ENCODE results near the gene CD9. TPM values are rescaled to one million over a fixed set of nuclear protein-coding genes. Genes with fewer than 3 reads are reported as not detected.
"Not testable (repeated sequence)": the region's sequence is repeated elsewhere in the genome, so short reads cannot be mapped to it uniquely, and the experiment has no call there.

CD9 gene
- total RNA-seq = 1 to 10 TPM in 1 of 2 donors, under 1 TPM in 1; 0.76 to 1.6 TPM

GRCh38 chr12:6200256-6201212 lies at the start of gene CD9:
Gene CD9, plus strand, starts transcription at chr12:6200400. Its CDS starts 100 bp downstream, at chr12:6200500.
- Mint-ChIP-seq H3K4me3 (peak within 1 kb of the TSS; percentile 20), H3K9me3 (no peaks in the 10 kb centered on the region), H3K36me3 (ENCODE audit: low read depth) (no peaks in the 10 kb centered on the region), H3K27me3 (peaks cover 44% of the 10 kb centered on the region), H3K4me1 (peaks cover 9% of the 10 kb centered on the region), H3K27ac (no peak within 1 kb of the TSS)
- peak; percentile 15 for ATAC-seq (replicated peaks)

GRCh38 chr12:6154730-6155459 lies 45.3 kb upstream of the CD9 start:
- no peaks in the 10 kb centered on the region for H3K9me3 Mint-ChIP-seq
- ATAC-seq (replicated peaks) = no peak
- H3K27me3 Mint-ChIP-seq = peaks cover 8% of the 10 kb centered on the region
- no peaks in the 10 kb centered on the region for H3K4me1 Mint-ChIP-seq
- H3K27ac Mint-ChIP-seq = no peak overlapping the region
- no peaks in the 10 kb centered on the region for H3K36me3 Mint-ChIP-seq (ENCODE audit: low read depth)
- H3K4me3 Mint-ChIP-seq = no peak overlapping the region

GRCh38 chr12:6157482-6157881 lies 42.7 kb upstream of the CD9 start:
- no peak for ATAC-seq (replicated peaks)
- no peaks in the 10 kb centered on the region for H3K9me3 Mint-ChIP-seq
- H3K27ac Mint-ChIP-seq = no peak overlapping the region

GRCh38 chr12:6158255-6158654 lies 41.9 kb upstream of the CD9 start:
- Mint-ChIP-seq H3K27me3 (peaks cover 20% of the 10 kb centered on the region), H3K9me3 (no peaks in the 10 kb centered on the region), H3K4me3 (no peak overlapping the region), H3K4me1 (no peaks in the 10 kb centered on the region), H3K36me3 (ENCODE audit: low read depth) (no peaks in the 10 kb centered on the region), H3K27ac (no peak overlapping the region)
- ATAC-seq (replicated peaks) = no peak

More at GRCh38 chr12:6157482-6157881, 42.7 kb upstream of the CD9 start:
- H3K4me1 Mint-ChIP-seq = no peaks in the 10 kb centered on the region
- peaks cover 20% of the 10 kb centered on the region for H3K27me3 Mint-ChIP-seq
- H3K4me3 Mint-ChIP-seq = no peak overlapping the region
- H3K36me3 Mint-ChIP-seq (ENCODE audit: low read depth) = no peaks in the 10 kb centered on the region

- H3K27me3 Mint-ChIP-seq = peaks cover 20% of the 10 kb centered on the region
- no peak overlapping the region for H3K27ac Mint-ChIP-seq
Measured at GRCh38 chr12:6158749-6159148, 41.5 kb upstream of the CD9 start.

GRCh38 chr12:6159166-6160011 lies 40.8 kb upstream of the CD9 start:
- not testable (repeated sequence) for H3K9me3 Mint-ChIP-seq; H3K4me3 Mint-ChIP-seq; H3K36me3 Mint-ChIP-seq (ENCODE audit: low read depth); ATAC-seq (replicated peaks); H3K4me1 Mint-ChIP-seq; H3K27ac Mint-ChIP-seq
- H3K27me3 Mint-ChIP-seq = peaks cover 20% of the 10 kb centered on the region

More at GRCh38 chr12:6158749-6159148, 41.5 kb upstream of the CD9 start:
- H3K36me3 Mint-ChIP-seq (ENCODE audit: low read depth) = no peaks in the 10 kb centered on the region
- no peak for ATAC-seq (replicated peaks)
- H3K4me3 Mint-ChIP-seq = no peak overlapping the region
- no peaks in the 10 kb centered on the region for H3K4me1 Mint-ChIP-seq
- H3K9me3 Mint-ChIP-seq = no peaks in the 10 kb centered on the region

DNA sequence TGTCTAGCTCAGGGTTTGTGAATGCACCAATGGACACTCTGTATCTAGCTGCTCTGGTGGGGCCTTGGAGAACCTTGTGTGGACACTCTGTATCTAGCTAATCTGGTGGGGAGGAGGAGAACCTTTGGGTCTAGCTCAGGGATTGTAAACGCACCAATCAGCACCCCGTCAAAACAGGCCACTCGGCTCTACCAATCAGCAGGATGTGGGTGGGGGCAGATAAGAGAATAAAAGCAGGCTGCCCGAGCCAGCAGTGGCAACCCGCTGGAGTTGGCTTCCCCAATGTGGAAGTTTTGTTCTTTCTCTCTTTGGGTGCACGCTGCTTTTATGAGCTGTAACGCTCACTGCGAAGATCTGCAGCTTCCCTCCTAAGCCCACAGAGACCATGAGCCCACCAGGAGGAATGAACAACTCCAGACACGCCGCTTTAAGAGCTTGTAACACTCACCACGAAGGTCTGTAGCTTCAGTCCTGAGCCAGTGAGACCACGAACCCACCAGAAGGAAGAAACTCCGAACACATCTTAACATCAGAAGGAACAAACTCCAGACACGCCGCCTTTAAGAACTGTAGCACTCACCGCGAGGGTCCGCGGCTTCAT lies 40.1 kb upstream of the CD9 start:
- H3K27me3 Mint-ChIP-seq = peaks cover 16% of the 10 kb centered on the region
- not testable (repeated sequence) for H3K4me1 Mint-ChIP-seq; H3K4me3 Mint-ChIP-seq; H3K9me3 Mint-ChIP-seq; ATAC-seq (replicated peaks); H3K36me3 Mint-ChIP-seq (ENCODE audit: low read depth)
- H3K27ac Mint-ChIP-seq = peak overlapping the region; percentile 46

- no peak overlapping the region for H3K4me3 Mint-ChIP-seq
- no peaks in the 10 kb centered on the region for H3K36me3 Mint-ChIP-seq (ENCODE audit: low read depth)
- peak overlapping the region; percentile 46 for H3K27ac Mint-ChIP-seq
- H3K27me3 Mint-ChIP-seq = peaks cover 16% of the 10 kb centered on the region
- H3K4me1 Mint-ChIP-seq = no peaks in the 10 kb centered on the region
- no peaks in the 10 kb centered on the region for H3K9me3 Mint-ChIP-seq
- no peak for ATAC-seq (replicated peaks)
Measured at GRCh38 chr12:6161124-6161882, 38.9 kb upstream of the CD9 start.

GRCh38 chr12:6163416-6164060 lies 36.7 kb upstream of the CD9 start:
- peaks cover 15% of the 10 kb centered on the region for H3K4me1 Mint-ChIP-seq
- no peak for ATAC-seq (replicated peaks)
- no peak overlapping the region for H3K27ac Mint-ChIP-seq
- no peaks in the 10 kb centered on the region for H3K9me3 Mint-ChIP-seq
- H3K4me3 Mint-ChIP-seq = no peak overlapping the region
- H3K27me3 Mint-ChIP-seq = peaks cover 17% of the 10 kb centered on the region
- no peaks in the 10 kb centered on the region for H3K36me3 Mint-ChIP-seq (ENCODE audit: low read depth)

DNA sequence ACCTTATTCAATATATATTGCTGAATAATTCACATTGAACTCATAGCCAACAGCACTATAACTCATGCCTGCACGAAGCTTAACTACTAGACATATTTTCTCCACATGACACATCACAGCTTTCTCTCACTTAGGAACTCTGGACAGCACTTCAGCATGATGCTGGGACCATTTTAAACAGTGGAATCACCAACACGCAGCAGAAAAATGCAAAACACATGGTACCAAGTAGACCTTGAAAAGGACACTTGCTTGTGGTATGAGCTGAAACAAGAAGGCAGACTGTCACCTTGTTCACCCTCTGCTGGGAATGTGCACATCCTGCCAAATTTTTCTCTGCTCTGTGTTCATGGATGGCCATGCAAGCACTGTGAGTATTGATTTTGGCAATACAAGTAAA lies 34.8 kb upstream of the CD9 start:
- Mint-ChIP-seq H3K27me3 (peaks cover 16% of the 10 kb centered on the region), H3K36me3 (ENCODE audit: low read depth) (no peaks in the 10 kb centered on the region), H3K4me3 (no peak overlapping the region), H3K9me3 (no peaks in the 10 kb centered on the region), H3K4me1 (peaks cover 24% of the 10 kb centered on the region), H3K27ac (no peak overlapping the region)
- no peak for ATAC-seq (replicated peaks)

GRCh38 chr12:6166808-6167207 lies 33.4 kb upstream of the CD9 start:
- Mint-ChIP-seq H3K4me1 (peaks cover 24% of the 10 kb centered on the region), H3K36me3 (ENCODE audit: low read depth) (no peaks in the 10 kb centered on the region), H3K27ac (peak overlapping the region; percentile 88), H3K27me3 (peaks cover 9% of the 10 kb centered on the region), H3K9me3 (no peaks in the 10 kb centered on the region), H3K4me3 (peak overlapping the region; percentile 53)
- ATAC-seq (replicated peaks) = no peak

- H3K36me3 Mint-ChIP-seq (ENCODE audit: low read depth) = no peaks in the 10 kb centered on the region
- no peaks in the 10 kb centered on the region for H3K9me3 Mint-ChIP-seq
- peaks cover 9% of the 10 kb centered on the region for H3K27me3 Mint-ChIP-seq
- peak overlapping the region; percentile 88 for H3K27ac Mint-ChIP-seq
- H3K4me3 Mint-ChIP-seq = peak overlapping the region; percentile 53
- ATAC-seq (replicated peaks) = peak; percentile 93
- peaks cover 24% of the 10 kb centered on the region for H3K4me1 Mint-ChIP-seq
Measured at GRCh38 chr12:6167327-6168280, 32.6 kb upstream of the CD9 start.

Measured in activated T-helper 17 cell treated with anti-CD3 and anti-CD28 coated beads, Interleukin-2, amount 50 U/mL, for 72 hours (primary cell).